Ascending aorta (tissue), 2 donors: ENCODE measurements around the gene UHMK1. TPM values are rescaled to one million over a fixed set of nuclear protein-coding genes. Genes with fewer than 3 reads are reported as not detected.

Source experiments
- DNase-seq, 2 donors: peaks; one replicate each; pipeline ENCODE4 v3.0.0-alpha.2; 2019; ENCODE audit warnings: low spot score in 2 of 2
- H3K27ac ChIP-seq, 2 donors: fragments of 200-600 bp; sonication (generic); one replicate each; pipeline ENCODE4 v1.5.1; 2016 to 2017; ENCODE audit warnings: mild to moderate bottlenecking in 1 of 2
- H3K27me3 ChIP-seq: fragments of 200-600 bp; sonication (generic); one replicate; pipeline ENCODE4 v1.5.1; 2017
- H3K36me3 ChIP-seq, 2 donors: fragments of 200-600 bp; sonication (generic); one replicate each; pipeline ENCODE4 v1.5.1; 2016
- H3K4me1 ChIP-seq, 2 donors: fragments of 200-600 bp; sonication (generic); one replicate each; pipeline ENCODE4 v1.5.1; 2016 to 2017; ENCODE audit warnings: mild to moderate bottlenecking in 1 of 2
- H3K4me3 ChIP-seq, 2 donors: fragments of 200-600 bp; sonication (generic); one replicate each; pipeline ENCODE4 v1.5.1; 2016 to 2017; ENCODE audit warnings: mild to moderate bottlenecking in 1 of 2
- H3K9me3 ChIP-seq, 2 donors: fragments of 200-600 bp; sonication (generic); one replicate each; pipeline ENCODE4 v1.5.1; 2016
- CTCF ChIP-seq, 3 experiments: fragments of 200-600 bp in 2 of 3; fragments of 450-650 bp in 1 of 3; sonication (generic) in 2 of 3; IDR thresholded peaks; one replicate each; pipeline ENCODE4 v1.5.1; 2016 to 2019; ENCODE audit warnings: antibody characterized with exemption in 3 of 3, mild to moderate bottlenecking in 1 of 3, moderate library complexity in 1 of 3
- intact Hi-C: fragments of 100-400 bp; cut with DNase I; formaldehyde crosslinking; loops from one replicate; pipeline ENCODE4 v1.15.1; 2023
- total RNA-seq: library from RNA; depleted of rRNA; stranded (reverse); fragments of >200 nt; gene quantifications from one replicate; pipeline ENCODE4 v1.1.0, GENCODE V29; 2016

UHMK1 gene
- total RNA-seq, 1 donor from 2014 or later = 13.6 TPM

GRCh38 chr1:162498496-162498810 is 835 bp downstream of the UHMK1 start:
- Histone ChIP-seq H3K4me3 (peak overlapping the region; percentile 85 to 99), H3K27me3 (no peaks in the 10 kb centered on the region), H3K36me3 (peaks cover 17 to 21% of the 10 kb centered on the region in 2 donors), H3K9me3 (no peaks in the 10 kb centered on the region), H3K27ac (peak overlapping the region; percentile 96 to 97), H3K4me1 (peaks cover 4 to 11% of the 10 kb centered on the region in 2 donors)
- DNase-seq = no peak
- TF ChIP-seq CTCF (IDR thresholded peaks at IDR 0.05) = no peak
- intact Hi-C loops = loop anchor here (5.0 to 10.0 kb wide), 2 partner anchors 64 to 444 kb away; partner anchors contain the start of gene UAP1

DNA sequence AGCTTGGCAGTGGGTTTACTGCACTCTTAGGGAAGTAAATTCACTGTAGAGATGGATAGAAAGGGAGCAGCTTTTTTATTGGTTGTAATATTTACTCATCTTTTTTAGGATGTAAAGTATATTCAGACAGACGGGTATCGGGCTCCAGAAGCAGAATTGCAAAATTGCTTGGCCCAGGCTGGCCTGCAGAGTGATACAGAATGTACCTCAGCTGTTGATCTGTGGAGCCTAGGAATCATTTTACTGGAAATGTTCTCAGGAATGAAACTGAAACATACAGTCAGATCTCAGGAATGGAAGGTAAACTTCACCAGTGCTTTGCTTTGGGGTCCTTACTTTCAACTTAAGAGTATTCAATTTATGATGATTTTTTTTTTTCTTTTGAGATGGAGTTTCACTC is 3.2 kb downstream of the UHMK1 start:
- no peak overlapping the region for H3K27ac ChIP-seq
- intact Hi-C loops = no loop called here
- no peaks in the 10 kb centered on the region for H3K9me3 ChIP-seq
- peaks cover 32 to 43% of the 10 kb centered on the region in 2 donors for H3K36me3 ChIP-seq
- H3K4me3 ChIP-seq = no peak overlapping the region
- peaks cover 4 to 11% of the 10 kb centered on the region in 2 donors for H3K4me1 ChIP-seq
- DNase-seq = no peak
- no peaks in the 10 kb centered on the region for H3K27me3 ChIP-seq
- no peak for TF ChIP-seq CTCF (IDR thresholded peaks at IDR 0.05)

DNA sequence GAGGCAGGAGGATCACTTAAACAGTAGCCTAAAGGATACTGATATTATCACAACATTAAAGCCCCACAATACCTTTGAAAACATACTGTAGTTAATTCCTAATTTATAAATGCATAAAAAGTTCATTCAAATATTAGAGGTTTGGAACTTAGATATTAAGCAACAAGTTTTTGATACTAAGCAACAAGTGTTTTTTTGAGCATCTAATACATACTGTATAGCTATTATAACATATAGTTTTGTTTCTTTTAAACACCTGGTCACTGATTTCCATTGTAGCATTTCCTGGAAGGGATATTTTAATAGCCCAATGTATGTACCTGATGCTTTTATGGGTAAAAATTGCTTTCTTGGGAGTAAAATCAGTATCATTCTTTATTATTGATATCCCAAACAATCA is 4.5 kb downstream of the UHMK1 start:
- no peak for TF ChIP-seq CTCF (IDR thresholded peaks at IDR 0.05)
- intact Hi-C loops = no loop called here
- H3K36me3 ChIP-seq = peaks cover 33 to 53% of the 10 kb centered on the region in 2 donors

GRCh38 chr1:162502928-162503327 is 5.3 kb downstream of the UHMK1 start:
- Histone ChIP-seq H3K36me3 (peaks cover 35 to 61% of the 10 kb centered on the region in 2 donors), H3K4me1 (peaks cover 0 to 9% of the 10 kb centered on the region in 2 donors), H3K27me3 (no peaks in the 10 kb centered on the region), H3K9me3 (no peaks in the 10 kb centered on the region), H3K4me3 (no peak overlapping the region), H3K27ac (no peak overlapping the region)
- no peak for DNase-seq
- intact Hi-C loops = no loop called here
- TF ChIP-seq CTCF (IDR thresholded peaks at IDR 0.05) = no peak

More for the DNA sequence above, 4.5 kb downstream of the UHMK1 start:
- DNase-seq = no peak
- Histone ChIP-seq H3K4me1 (peaks cover 3 to 11% of the 10 kb centered on the region in 2 donors), H3K27ac (no peak overlapping the region), H3K4me3 (no peak overlapping the region), H3K9me3 (no peaks in the 10 kb centered on the region), H3K27me3 (no peaks in the 10 kb centered on the region)

- no peak overlapping the region for H3K4me3 ChIP-seq
- no peak overlapping the region for H3K27ac ChIP-seq
- peaks cover 14 to 28% of the 10 kb centered on the region in 2 donors for H3K36me3 ChIP-seq
- DNase-seq = no peak
- no peaks in the 10 kb centered on the region for H3K9me3 ChIP-seq
- no peaks in the 10 kb centered on the region for H3K4me1 ChIP-seq
- intact Hi-C loops = no loop called here
- TF ChIP-seq CTCF (IDR thresholded peaks at IDR 0.05) = no peak
- no peaks in the 10 kb centered on the region for H3K27me3 ChIP-seq
Measured at GRCh38 chr1:162527314-162527713, 29.7 kb downstream of the UHMK1 start.
